MG63 (cell line): ENCODE measurements around the gene NEK7. TPM values are rescaled to one million over a fixed set of nuclear protein-coding genes. Genes with fewer than 3 reads are reported as not detected.

Experiments
- DNase-seq: peaks from one replicate; pipeline ENCODE4 v3.0.0-alpha.2; 2020
- H3K27me3 ChIP-seq: fragments of 250-450 bp; sonication (Bioruptor Pico); 2 replicates; pipeline ENCODE4 v1.5.1; 2020; ENCODE audit warnings: mild to moderate bottlenecking, moderate library complexity
- H3K36me3 ChIP-seq: fragments of 250-450 bp; sonication (Bioruptor Pico); 2 replicates; pipeline ENCODE4 v1.5.1; 2020; ENCODE audit warnings: mild to moderate bottlenecking, moderate library complexity
- H3K4me3 ChIP-seq: fragments of 250-450 bp; sonication (Bioruptor Pico); 2 replicates; pipeline ENCODE4 v1.5.1; 2020; ENCODE audit warnings: mild to moderate bottlenecking, moderate library complexity
- H3K9me3 ChIP-seq: fragments of 250-450 bp; sonication (Bioruptor Pico); 2 replicates; pipeline ENCODE4 v1.5.1; 2020; ENCODE audit warnings: mild to moderate bottlenecking, moderate library complexity
- total RNA-seq: library from RNA; depleted of rRNA; stranded (reverse); fragments of >200 nt; shearing (Covaris generic); gene quantifications from 2 replicates; pipeline ENCODE4 v1.2.3, GENCODE V29; 2014; ENCODE audit warnings: low replicate concordance

The NEK7 gene
- total RNA-seq, 1 experiment from 2014 or later = 242 TPM

- Histone ChIP-seq H3K9me3 (no peaks in the 10 kb centered on the region), H3K27me3 (no peaks in the 10 kb centered on the region), H3K36me3 (no peaks in the 10 kb centered on the region), H3K4me3 (no peak overlapping the region)
- no peak for DNase-seq
These were observed 24.6 kb upstream of the NEK7 start for GRCh38 chr1:198132060-198132781.

DNA sequence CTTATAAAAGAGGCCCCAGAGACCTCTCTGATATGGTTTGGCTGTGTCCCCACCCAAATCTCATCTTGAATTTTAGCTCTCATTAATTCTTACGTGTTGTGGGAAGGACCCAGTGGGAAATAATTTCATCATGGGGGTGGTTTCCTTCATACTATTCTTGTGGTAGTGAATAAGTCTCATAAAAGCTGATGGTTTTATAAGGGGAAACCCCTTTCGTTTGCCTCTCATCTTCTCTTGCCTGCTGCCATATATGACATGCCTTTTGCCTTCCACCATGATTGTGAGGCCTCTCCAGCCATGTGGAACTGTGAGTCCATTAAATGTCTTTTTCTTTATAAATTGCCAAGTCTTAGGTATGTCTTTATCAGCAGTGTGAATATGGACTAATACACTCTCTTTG, 22.5 kb upstream of the NEK7 start:
- H3K27me3 ChIP-seq = no peaks in the 10 kb centered on the region
- no peak for DNase-seq

DNA sequence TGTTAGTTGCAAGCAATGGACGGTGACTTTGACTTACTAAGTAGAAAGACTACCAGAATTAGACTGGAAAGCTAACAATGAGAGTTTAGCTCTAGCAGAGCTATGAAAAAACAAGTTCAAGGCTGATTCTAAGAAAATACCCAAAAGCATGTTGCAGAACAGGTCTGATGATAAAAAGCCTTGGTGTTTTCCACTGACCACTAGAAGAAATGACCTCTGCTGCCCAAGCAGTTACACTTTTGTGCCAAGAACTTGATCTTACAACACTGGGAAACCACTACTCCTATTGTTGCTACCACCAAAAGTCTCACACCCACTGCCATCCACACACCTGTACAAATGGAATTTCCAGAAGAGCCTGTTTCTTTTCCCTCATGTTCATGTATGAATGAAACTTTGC, 21.4 kb upstream of the NEK7 start:
- no peak overlapping the region for H3K4me3 ChIP-seq
- DNase-seq = no peak
- no peaks in the 10 kb centered on the region for H3K27me3 ChIP-seq
- H3K9me3 ChIP-seq = no peaks in the 10 kb centered on the region; the same call in 1 of the 2 replicates
- no peaks in the 10 kb centered on the region for H3K36me3 ChIP-seq

More for the DNA sequence above, 22.5 kb upstream of the NEK7 start:
- Histone ChIP-seq H3K4me3 (no peak overlapping the region), H3K9me3 (no peaks in the 10 kb centered on the region), H3K36me3 (no peaks in the 10 kb centered on the region)

DNA sequence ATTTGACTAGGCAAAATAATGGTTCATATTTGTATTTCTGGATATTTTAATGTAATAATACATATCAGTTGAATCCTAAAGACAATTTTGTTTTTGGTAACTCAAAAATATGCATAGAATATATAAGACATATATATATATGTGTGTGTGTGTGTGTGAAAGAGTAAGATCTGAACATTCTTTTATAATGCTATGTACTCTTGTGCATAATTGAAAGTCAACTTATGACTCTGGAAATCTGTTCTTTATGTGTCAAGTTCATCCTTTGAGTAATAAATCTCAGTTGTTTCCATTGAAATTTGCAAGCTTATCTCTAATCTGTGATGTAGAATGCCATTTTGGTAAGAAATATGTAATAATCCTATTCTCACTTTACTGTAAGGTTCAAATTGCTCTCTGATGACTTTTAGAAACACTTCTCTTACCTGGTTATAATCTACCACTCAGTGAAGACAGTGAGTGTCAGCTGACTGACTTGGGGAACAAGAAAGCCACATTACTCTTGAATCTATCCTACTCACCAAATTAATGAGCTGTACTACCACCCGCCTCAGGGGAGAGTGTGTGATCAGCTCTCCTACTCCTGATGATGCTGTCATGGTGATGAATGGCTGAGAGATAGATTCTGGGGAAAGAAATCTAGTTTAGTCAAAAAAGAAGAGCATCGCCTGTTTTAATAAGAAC, 15.0 kb upstream of the NEK7 start:
- H3K27me3 ChIP-seq = no peaks in the 10 kb centered on the region
- H3K36me3 ChIP-seq = no peaks in the 10 kb centered on the region
- H3K4me3 ChIP-seq = no peak overlapping the region
- DNase-seq = no peak
- H3K9me3 ChIP-seq = no peaks in the 10 kb centered on the region; the same call in 1 of the 2 replicates

DNA sequence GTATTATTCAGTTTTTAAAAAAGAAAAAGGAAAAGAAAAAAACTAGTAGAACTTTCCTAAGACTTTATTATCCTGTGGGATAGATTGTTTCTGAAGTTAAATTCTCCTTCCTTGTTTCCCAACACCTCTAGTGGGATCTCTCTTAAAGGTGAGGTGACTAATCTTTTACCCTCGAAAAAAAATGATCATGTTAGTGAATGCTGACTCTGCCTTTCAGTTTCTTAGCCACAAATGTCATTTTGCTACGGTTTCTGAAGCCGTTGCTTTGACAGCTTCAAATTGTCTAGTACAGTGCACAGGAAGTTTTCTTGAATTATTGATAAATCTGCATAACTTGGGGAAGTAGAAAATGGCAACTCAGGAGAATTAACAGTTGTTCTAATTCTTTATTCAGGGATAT, 13.0 kb upstream of the NEK7 start:
- H3K9me3 ChIP-seq = no peaks in the 10 kb centered on the region; the same call in 1 of the 2 replicates
- H3K27me3 ChIP-seq = no peaks in the 10 kb centered on the region
- no peak for DNase-seq
- no peak overlapping the region for H3K4me3 ChIP-seq
- H3K36me3 ChIP-seq = no peaks in the 10 kb centered on the region

- Histone ChIP-seq H3K4me3 (no peak overlapping the region), H3K27me3 (no peaks in the 10 kb centered on the region), H3K36me3 (no peaks in the 10 kb centered on the region), H3K9me3 (no peaks in the 10 kb centered on the region)
- DNase-seq = no peak
These were observed 9.6 kb upstream of the NEK7 start for GRCh38 chr1:198147216-198147615.

GRCh38 chr1:198150369-198150768, 6.4 kb upstream of the NEK7 start:
- Histone ChIP-seq H3K27me3 (no peaks in the 10 kb centered on the region), H3K36me3 (no peaks in the 10 kb centered on the region), H3K4me3 (no peak overlapping the region), H3K9me3 (no peaks in the 10 kb centered on the region)
- no peak for DNase-seq

DNA sequence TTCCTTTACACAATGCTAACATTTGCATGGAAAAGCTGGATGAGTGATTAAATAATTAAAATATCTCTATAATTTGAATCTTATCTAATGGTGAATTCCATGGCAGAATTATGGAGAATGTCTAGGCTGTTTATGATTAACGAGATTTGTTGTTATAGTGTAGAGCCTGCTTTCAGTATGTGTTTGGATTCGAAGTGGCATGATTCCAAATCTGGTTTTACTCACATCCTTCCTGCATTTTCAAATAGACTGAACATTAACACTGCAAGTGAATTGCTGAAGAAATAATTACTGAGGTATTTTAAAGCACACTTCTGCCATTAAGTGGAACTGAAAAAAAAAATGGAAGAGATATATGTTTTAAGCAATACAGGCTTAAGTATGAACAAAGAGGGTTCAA, 5.1 kb upstream of the NEK7 start:
- no peak overlapping the region for H3K4me3 ChIP-seq
- H3K9me3 ChIP-seq = no peaks in the 10 kb centered on the region
- no peaks in the 10 kb centered on the region for H3K36me3 ChIP-seq
- H3K27me3 ChIP-seq = no peaks in the 10 kb centered on the region
- DNase-seq = no peak

GRCh38 chr1:198153103-198153502, 3.7 kb upstream of the NEK7 start:
- Histone ChIP-seq H3K27me3 (no peaks in the 10 kb centered on the region), H3K4me3 (no peak overlapping the region), H3K9me3 (no peaks in the 10 kb centered on the region), H3K36me3 (no peaks in the 10 kb centered on the region; the same call in 1 of the 2 replicates)
- DNase-seq = peak; percentile 93

DNA sequence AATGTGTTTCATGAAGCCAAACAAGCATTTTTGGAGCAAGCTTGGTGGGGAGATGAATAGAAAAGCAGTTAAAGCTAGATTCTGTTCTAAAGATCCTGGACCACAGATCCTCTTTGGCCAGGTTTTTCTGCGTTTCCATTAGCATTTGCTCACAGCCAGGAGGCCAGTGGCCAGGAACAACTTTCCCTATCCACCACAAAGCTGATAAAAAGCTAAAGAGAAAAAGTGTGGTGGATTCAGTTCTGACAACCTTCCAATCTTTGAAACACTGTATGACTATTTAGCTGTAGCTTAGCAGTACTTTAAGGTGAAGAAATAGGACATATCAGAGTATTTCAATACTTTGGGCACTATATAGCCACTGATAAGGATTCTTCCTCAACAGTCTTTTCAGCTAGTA, 3.0 kb upstream of the NEK7 start:
- Histone ChIP-seq H3K9me3 (no peaks in the 10 kb centered on the region), H3K27me3 (no peaks in the 10 kb centered on the region), H3K4me3 (no peak overlapping the region), H3K36me3 (peaks cover 5% of the 10 kb centered on the region; the same call in 1 of the 2 replicates)
- peak; percentile 51 for DNase-seq

DNA sequence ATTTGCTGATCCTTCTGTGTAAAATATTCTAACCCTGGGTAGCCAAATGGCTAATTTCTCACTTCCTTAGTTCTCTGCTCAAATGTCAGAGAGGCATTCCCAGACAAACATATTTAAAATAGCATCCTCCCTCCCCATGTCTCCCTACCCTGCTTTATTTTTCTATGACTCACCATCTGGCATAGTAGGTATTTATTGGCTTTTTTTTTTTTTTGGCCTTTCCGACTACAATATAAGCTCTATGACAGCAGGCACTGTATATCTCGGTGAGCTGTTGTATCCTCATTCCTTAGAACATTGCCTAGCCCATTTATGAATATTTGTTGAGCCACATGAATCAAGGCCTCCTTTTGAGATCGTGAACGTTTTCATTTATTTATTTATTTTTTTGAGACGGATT, 1.5 kb upstream of the NEK7 start:
- no peaks in the 10 kb centered on the region for H3K27me3 ChIP-seq
- H3K36me3 ChIP-seq = peaks cover 5% of the 10 kb centered on the region; the same call in 1 of the 2 replicates
- no peak overlapping the region for H3K4me3 ChIP-seq
- no peaks in the 10 kb centered on the region for H3K9me3 ChIP-seq
- peak; percentile 25 for DNase-seq

- Histone ChIP-seq H3K27me3 (no peaks in the 10 kb centered on the region), H3K36me3 (peaks cover 5% of the 10 kb centered on the region; the same call in 1 of the 2 replicates), H3K4me3 (peak overlapping the region; percentile 87), H3K9me3 (no peaks in the 10 kb centered on the region)
- DNase-seq = peak; percentile 41
These were observed 570 bp upstream of the NEK7 start for GRCh38 chr1:198156111-198156744.

DNA sequence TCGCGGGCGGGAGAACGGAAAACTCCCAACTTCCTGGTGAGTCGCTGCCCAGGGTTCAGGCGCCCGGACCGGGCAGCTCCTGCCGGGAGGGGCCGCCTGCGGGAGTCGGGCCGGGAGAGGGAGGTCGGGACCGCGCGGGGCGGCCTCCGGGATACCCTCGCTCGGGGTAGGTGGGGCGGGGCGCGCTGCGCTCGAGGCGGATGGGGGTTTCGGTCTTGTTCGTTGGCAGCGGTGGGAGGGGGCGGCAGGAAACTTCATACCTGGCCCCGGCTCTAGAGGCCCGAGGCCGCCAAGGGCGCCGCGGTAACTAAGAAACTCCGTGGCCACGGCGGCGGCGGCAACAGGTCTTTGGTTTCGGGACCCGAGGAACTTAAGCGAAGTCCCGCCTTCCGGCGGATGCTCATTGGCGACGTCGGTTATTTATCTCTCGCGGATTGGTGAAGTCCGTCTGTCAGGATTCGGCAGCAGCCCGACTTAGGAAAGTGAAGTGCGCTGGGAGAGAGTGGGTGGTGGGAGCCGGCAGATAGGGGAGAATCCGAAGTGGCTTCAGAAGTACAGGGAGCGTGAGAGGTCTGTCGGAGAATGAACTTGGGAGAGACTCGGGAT, 546 bp downstream of the NEK7 start:
- H3K4me3 ChIP-seq = peak overlapping the region; percentile 87
- no peaks in the 10 kb centered on the region for H3K9me3 ChIP-seq
- H3K36me3 ChIP-seq = peaks cover 11% of the 10 kb centered on the region
- DNase-seq = peak; percentile 93
- no peaks in the 10 kb centered on the region for H3K27me3 ChIP-seq

- peak overlapping the region; percentile 87 for H3K4me3 ChIP-seq
- peaks cover 11% of the 10 kb centered on the region for H3K36me3 ChIP-seq
- DNase-seq = peak; percentile 28
- H3K9me3 ChIP-seq = no peaks in the 10 kb centered on the region
- H3K27me3 ChIP-seq = no peaks in the 10 kb centered on the region
These were observed 1.3 kb downstream of the NEK7 start for GRCh38 chr1:198157847-198158725.

DNA sequence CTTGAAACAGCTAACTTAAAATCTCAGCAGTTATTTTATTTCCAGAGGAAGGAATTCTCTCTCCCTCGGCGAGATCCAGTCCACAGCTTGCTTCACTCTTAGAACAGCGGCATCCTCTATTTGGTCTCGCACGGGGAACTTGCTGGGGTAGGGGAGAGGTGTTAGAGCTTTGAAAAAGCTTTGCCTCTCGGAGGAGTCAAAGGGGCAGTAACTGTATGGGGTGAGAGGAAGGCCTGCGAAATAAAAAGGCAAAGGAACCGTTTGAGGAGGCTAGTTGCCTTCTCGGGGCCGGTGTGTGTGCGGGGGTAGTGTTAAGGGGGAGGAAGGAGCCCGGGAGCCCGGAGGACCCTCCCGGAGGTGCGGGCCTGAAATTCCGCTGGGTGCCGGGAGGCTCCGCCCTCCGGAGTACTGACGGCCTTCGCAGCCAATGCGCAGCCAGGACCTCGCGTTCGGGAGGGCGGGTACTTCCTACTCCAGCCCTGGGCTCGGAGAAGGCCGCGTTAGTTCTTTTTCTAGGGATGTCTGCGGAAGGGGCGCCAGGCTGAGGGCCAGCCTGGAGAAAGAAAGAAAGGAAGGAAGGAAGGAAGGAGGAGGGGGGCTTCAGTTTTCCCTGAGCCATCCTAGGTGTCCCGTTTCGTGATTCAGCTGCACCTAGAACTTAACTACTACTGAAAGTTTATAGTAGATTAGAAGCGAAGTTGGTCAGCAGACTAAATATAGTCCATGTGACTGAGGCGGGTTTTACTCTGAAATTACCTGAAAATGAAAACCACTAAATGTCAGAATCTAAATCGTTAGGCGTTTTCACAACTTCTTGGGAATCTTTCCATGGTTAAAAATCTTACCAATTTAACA, 2.2 kb downstream of the NEK7 start:
- no peaks in the 10 kb centered on the region for H3K9me3 ChIP-seq
- no peaks in the 10 kb centered on the region for H3K27me3 ChIP-seq
- DNase-seq = peak; percentile 95
- H3K36me3 ChIP-seq = peaks cover 11% of the 10 kb centered on the region
- peak overlapping the region; percentile 87 for H3K4me3 ChIP-seq
